GM12891 (cell line): ENCODE data around the gene PRICKLE4.
A peak's percentile ranks its signal among the peaks of the same experiment; 100 is the strongest.

Source experiments
- DNase-seq: peaks from one replicate; pipeline ENCODE4 v3.0.0; 2011; ENCODE audit warnings: low spot score; ENCODE audit not compliant: insufficient read length
- FAIRE-seq: peaks from 2 replicates; lab custom pipeline; 2011; peaks lifted over from hg19 to GRCh38; lab: Jason Lieb, UNC
- PAX5 ChIP-seq: IDR thresholded peaks from 2 replicates; pipeline ENCODE4 v1.6.1; 2011; ENCODE audit warnings: low read length, moderate library complexity, mild to moderate bottlenecking; ENCODE audit not compliant: insufficient read depth, severe bottlenecking
- POLR2A ChIP-seq: IDR thresholded peaks from 2 replicates; pipeline ENCODE4 v1.6.1; 2011; ENCODE audit warnings: low read depth, low read length, control low read depth
- POLR2AphosphoS5 ChIP-seq: IDR thresholded peaks from 2 replicates; pipeline ENCODE4 v1.6.1; 2011; ENCODE audit warnings: low read depth, low read length, control low read depth
- POU2F2 ChIP-seq: IDR thresholded peaks from 2 replicates; pipeline ENCODE4 v1.6.1; 2011; ENCODE audit warnings: low read depth, mild to moderate bottlenecking, control low read depth, low read length, moderate library complexity
- SPI1 ChIP-seq: IDR thresholded peaks from 2 replicates; pipeline ENCODE4 v1.6.1; 2011; ENCODE audit warnings: low read depth, low read length, control low read depth
- TAF1 ChIP-seq: IDR thresholded peaks from 2 replicates; pipeline ENCODE4 v1.6.1; 2011; ENCODE audit warnings: low read depth, low read length, control low read depth

The PRICKLE4 gene

GRCh38 chr6:41735427-41736185 lies 45.0 kb upstream of the PRICKLE4 start, which contains the start of gene TFEB:
Gene TFEB (minus strand): TSS chr6:41735608. CDS start chr6:41691213, 44,395 bp downstream.
- FAIRE-seq = peak; percentile 93
- TF ChIP-seq SPI1 = peak; percentile 12; the same call in 1 of the 2 replicates
- no peak for TF ChIP-seq POU2F2
- peak; percentile 41 for TF ChIP-seq PAX5
- DNase-seq = peak; percentile 92

GRCh38 chr6:41736186-41736733 lies 44.3 kb upstream of the PRICKLE4 start:
- DNase-seq = no peak
- FAIRE-seq = no peak
- TF ChIP-seq SPI1 (no peak), TAF1 (no peak), POU2F2 (no peak), PAX5 (no peak), POLR2A (no peak), POLR2AphosphoS5 (no peak)

GRCh38 chr6:41736800-41737555 lies 43.6 kb upstream of the PRICKLE4 start:
- no peak for DNase-seq
- no peak for FAIRE-seq
- TF ChIP-seq POLR2AphosphoS5 (no peak), TAF1 (no peak), SPI1 (no peak), PAX5 (no peak), POLR2A (no peak), POU2F2 (no peak)

- DNase-seq = no peak
- FAIRE-seq = no peak
- TF ChIP-seq SPI1 (no peak), POU2F2 (no peak), PAX5 (no peak)
Observed at GRCh38 chr6:41737591-41738130, 42.9 kb upstream of the PRICKLE4 start.

DNA sequence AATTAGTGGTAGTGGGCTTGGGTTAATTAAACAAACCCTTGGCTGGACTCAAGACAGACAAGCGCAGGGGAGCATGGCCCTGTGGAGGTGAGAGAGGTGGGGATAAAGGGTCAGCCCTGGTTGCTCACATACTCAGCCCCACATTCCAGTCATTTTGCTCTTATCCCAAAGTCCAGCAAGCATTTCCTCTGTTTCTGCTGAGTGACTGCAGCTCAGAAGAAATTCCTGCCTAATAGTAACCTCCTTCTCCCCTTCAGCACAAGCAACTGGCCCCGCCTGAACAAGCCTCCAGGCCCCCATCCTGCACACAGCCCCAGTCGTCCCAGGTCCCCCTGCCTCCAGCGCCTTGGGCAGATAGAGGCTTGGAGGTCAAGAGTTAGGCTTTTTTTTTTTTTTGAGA lies 41.5 kb upstream of the PRICKLE4 start:
- TF ChIP-seq TAF1 (no peak), POLR2AphosphoS5 (no peak), POU2F2 (no peak), PAX5 (no peak), SPI1 (no peak), POLR2A (no peak)
- no peak for DNase-seq
- FAIRE-seq = no peak

DNA sequence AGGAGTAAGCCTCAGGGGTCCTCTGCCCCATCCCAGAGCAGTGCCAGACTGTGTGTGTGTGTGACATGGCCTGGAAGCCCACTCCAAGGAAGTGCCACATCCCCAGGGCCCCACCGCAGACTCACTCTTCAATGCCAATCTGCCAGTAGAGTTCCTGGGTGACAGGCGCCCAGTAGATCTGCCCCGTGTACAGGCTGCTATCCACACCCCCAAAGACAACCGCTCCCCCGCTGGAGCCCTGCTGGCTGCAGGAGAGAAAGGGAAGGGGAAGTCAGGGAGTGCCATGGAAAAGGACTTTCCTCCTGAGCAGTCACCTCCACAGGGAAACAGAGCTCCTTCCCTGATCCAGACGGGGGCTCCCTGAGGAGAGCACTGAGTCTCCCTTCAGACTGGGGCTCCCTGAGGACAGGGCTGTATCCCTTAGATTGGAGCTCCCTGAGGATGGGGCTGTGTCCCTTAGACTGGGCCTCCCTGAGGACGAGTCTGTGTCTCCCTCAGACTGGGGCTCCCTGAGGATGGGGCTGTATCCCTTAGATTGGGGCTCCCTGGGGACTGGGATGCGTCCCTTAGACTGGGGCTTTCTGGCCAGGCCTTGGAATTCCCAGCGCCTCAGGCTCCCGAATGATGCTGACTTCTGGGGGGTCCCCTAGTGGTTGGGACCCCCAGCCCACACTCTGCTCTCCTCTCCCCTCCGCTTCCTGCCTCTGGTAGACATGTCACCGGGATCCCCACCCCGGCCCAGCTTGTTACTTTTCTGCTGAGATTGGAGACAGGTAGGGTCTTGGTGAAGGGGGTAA lies 40.0 kb upstream of the PRICKLE4 start:
- FAIRE-seq = no peak
- TF ChIP-seq SPI1 (no peak), TAF1 (no peak), PAX5 (no peak), POU2F2 (no peak), POLR2AphosphoS5 (no peak), POLR2A (no peak)
- no peak for DNase-seq

- TF ChIP-seq POLR2A = no peak
- TF ChIP-seq TAF1 = no peak
- TF ChIP-seq POLR2AphosphoS5 = no peak
- TF ChIP-seq SPI1 = no peak
- no peak for TF ChIP-seq PAX5
- TF ChIP-seq POU2F2 = no peak
- DNase-seq (no peak), FAIRE-seq (no peak)
Observed at GRCh38 chr6:41741625-41742490, 38.7 kb upstream of the PRICKLE4 start.

- no peak for DNase-seq
- FAIRE-seq = no peak
Observed at GRCh38 chr6:41743406-41744235, 37.0 kb upstream of the PRICKLE4 start.

More at GRCh38 chr6:41743406-41744235, 37.0 kb upstream of the PRICKLE4 start:
- TF ChIP-seq SPI1 = no peak
- no peak for TF ChIP-seq POLR2A
- no peak for TF ChIP-seq POLR2AphosphoS5
- TF ChIP-seq PAX5 = no peak
